ENCODE data around the gene HYOU1. TPM values are rescaled to one million over a fixed set of nuclear protein-coding genes. Genes with fewer than 3 reads are reported as not detected.
A peak's percentile ranks its signal among the peaks of the same experiment; 100 is the strongest.
"Not testable (repeated sequence)": the region's sequence is repeated elsewhere in the genome, so short reads cannot be mapped to it uniquely, and the experiment has no call there.

The HYOU1 gene
- polyA plus RNA-seq, 1 donor: 83.1 TPM

GRCh38 chr11:119023741-119024140 lies 33.3 kb downstream of the HYOU1 start:
- H3K27me3 ChIP-seq (ENCODE audit: control insufficient read depth, insufficient read depth, low read length): no peaks in the 10 kb centered on the region
- H3K36me3 ChIP-seq (ENCODE audit: control insufficient read depth, insufficient read depth, low read length): peaks cover 53% of the 10 kb centered on the region
- H3K9me3 ChIP-seq (ENCODE audit: control insufficient read depth, low read depth, low read length): no peaks in the 10 kb centered on the region
- H3K27ac ChIP-seq (ENCODE audit: low read length): no peak overlapping the region
- H3K4me3 ChIP-seq (ENCODE audit: low read length): no peak overlapping the region
- DNase-seq: no peak
- peaks cover 77% of the 10 kb centered on the region for H3K4me1 ChIP-seq (ENCODE audit: control insufficient read depth, insufficient read depth, low read length)

GRCh38 chr11:119021631-119022030 lies 35.4 kb downstream of the HYOU1 start:
- peaks cover 47% of the 10 kb centered on the region for H3K36me3 ChIP-seq (ENCODE audit: control insufficient read depth, insufficient read depth, low read length)
- WGBS (ENCODE audit: insufficient coverage, low lambda C conversion rate): 43% methylated on average over 1 of the region's 5 CpGs
- H3K27ac ChIP-seq (ENCODE audit: low read length): peak overlapping the region; percentile 34
- H3K4me1 ChIP-seq (ENCODE audit: control insufficient read depth, insufficient read depth, low read length): peaks cover 70% of the 10 kb centered on the region
- H3K4me3 ChIP-seq (ENCODE audit: low read length): no peak overlapping the region
- no peaks in the 10 kb centered on the region for H3K27me3 ChIP-seq (ENCODE audit: control insufficient read depth, insufficient read depth, low read length)
- no peaks in the 10 kb centered on the region for H3K9me3 ChIP-seq (ENCODE audit: control insufficient read depth, low read depth, low read length)
- peak in 1 of 2 donors; percentile 69 for DNase-seq

GRCh38 chr11:119019996-119020395 lies 37.0 kb downstream of the HYOU1 start:
- WGBS (ENCODE audit: insufficient coverage, low lambda C conversion rate): no CpG with 5 or more reads among the region's 2 CpGs
- Histone ChIP-seq H3K27ac (ENCODE audit: low read length) (peak overlapping the region; percentile 2), H3K9me3 (ENCODE audit: control insufficient read depth, low read depth, low read length) (no peaks in the 10 kb centered on the region), H3K4me1 (ENCODE audit: control insufficient read depth, insufficient read depth, low read length) (peaks cover 58% of the 10 kb centered on the region), H3K27me3 (ENCODE audit: control insufficient read depth, insufficient read depth, low read length) (no peaks in the 10 kb centered on the region), H3K4me3 (ENCODE audit: low read length) (peak overlapping the region; percentile 91), H3K36me3 (ENCODE audit: control insufficient read depth, insufficient read depth, low read length) (peaks cover 45% of the 10 kb centered on the region)
- peak in 1 of 2 donors; percentile 15 for DNase-seq

GRCh38 chr11:119018074-119018938 lies 38.7 kb downstream of the HYOU1 start, which contains the start of the genes RPS25 and TRAPPC4:
TSS of gene RPS25 (minus strand) at chr11:119018343. CDS start at chr11:119018284, 59 bp downstream.
TSS of gene TRAPPC4 (plus strand) at chr11:119018766. CDS start at chr11:119018796, 30 bp downstream.
- peak; percentile 96 to 99 for DNase-seq
- no peaks in the 10 kb centered on the region for H3K27me3 ChIP-seq (ENCODE audit: control insufficient read depth, insufficient read depth, low read length)
- peak within 1 kb of the TSS; percentile 97 for H3K27ac ChIP-seq (ENCODE audit: low read length)
- peaks cover 44% of the 10 kb centered on the region for H3K4me1 ChIP-seq (ENCODE audit: control insufficient read depth, insufficient read depth, low read length)
- H3K9me3 ChIP-seq (ENCODE audit: control insufficient read depth, low read depth, low read length): no peaks in the 10 kb centered on the region
- peak within 1 kb of the TSS; percentile 91 for H3K4me3 ChIP-seq (ENCODE audit: low read length)
- peaks cover 42% of the 10 kb centered on the region for H3K36me3 ChIP-seq (ENCODE audit: control insufficient read depth, insufficient read depth, low read length)
- WGBS (ENCODE audit: insufficient coverage, low lambda C conversion rate): no CpG with 5 or more reads among the region's 63 CpGs

- DNase-seq: peak in 1 of 2 donors; percentile 21
- H3K27me3 ChIP-seq (ENCODE audit: control insufficient read depth, insufficient read depth, low read length); H3K9me3 ChIP-seq (ENCODE audit: control insufficient read depth, low read depth, low read length): not testable (repeated sequence)
- Histone ChIP-seq H3K27ac (ENCODE audit: low read length) (peak overlapping the region; percentile 97), H3K4me3 (ENCODE audit: low read length) (peak overlapping the region; percentile 91), H3K36me3 (ENCODE audit: control insufficient read depth, insufficient read depth, low read length) (peaks cover 40% of the 10 kb centered on the region), H3K4me1 (ENCODE audit: control insufficient read depth, insufficient read depth, low read length) (peaks cover 35% of the 10 kb centered on the region)
- WGBS (ENCODE audit: insufficient coverage, low lambda C conversion rate): no CpG with 5 or more reads among the region's 10 CpGs
Measured at GRCh38 chr11:119017377-119017776, 39.6 kb downstream of the HYOU1 start.

- no peaks in the 10 kb centered on the region for H3K27me3 ChIP-seq (ENCODE audit: control insufficient read depth, insufficient read depth, low read length)
- H3K4me1 ChIP-seq (ENCODE audit: control insufficient read depth, insufficient read depth, low read length): peaks cover 26% of the 10 kb centered on the region
- peaks cover 44% of the 10 kb centered on the region for H3K36me3 ChIP-seq (ENCODE audit: control insufficient read depth, insufficient read depth, low read length)
- no peak overlapping the region for H3K4me3 ChIP-seq (ENCODE audit: low read length)
- no peaks in the 10 kb centered on the region for H3K9me3 ChIP-seq (ENCODE audit: control insufficient read depth, low read depth, low read length)
- DNase-seq: no peak
- 100% methylated on average over 4 of the region's 14 CpGs for WGBS (ENCODE audit: insufficient coverage, low lambda C conversion rate)
- H3K27ac ChIP-seq (ENCODE audit: low read length): no peak overlapping the region
Measured at GRCh38 chr11:119016216-119017009, 40.6 kb downstream of the HYOU1 start.

GRCh38 chr11:119015054-119015611 lies 41.9 kb downstream of the HYOU1 start:
- WGBS (ENCODE audit: insufficient coverage, low lambda C conversion rate): no CpG with 5 or more reads among the region's 8 CpGs
- H3K9me3 ChIP-seq (ENCODE audit: control insufficient read depth, low read depth, low read length): no peaks in the 10 kb centered on the region
- DNase-seq: no peak
- peaks cover 53% of the 10 kb centered on the region for H3K36me3 ChIP-seq (ENCODE audit: control insufficient read depth, insufficient read depth, low read length)
- H3K27me3 ChIP-seq (ENCODE audit: control insufficient read depth, insufficient read depth, low read length): no peaks in the 10 kb centered on the region
- H3K27ac ChIP-seq (ENCODE audit: low read length): no peak overlapping the region
- H3K4me3 ChIP-seq (ENCODE audit: low read length): no peak overlapping the region
- peaks cover 14% of the 10 kb centered on the region for H3K4me1 ChIP-seq (ENCODE audit: control insufficient read depth, insufficient read depth, low read length)

- peaks cover 59% of the 10 kb centered on the region for H3K36me3 ChIP-seq (ENCODE audit: control insufficient read depth, insufficient read depth, low read length)
- no peaks in the 10 kb centered on the region for H3K9me3 ChIP-seq (ENCODE audit: control insufficient read depth, low read depth, low read length)
- no CpG with 5 or more reads among the region's 17 CpGs for WGBS (ENCODE audit: insufficient coverage, low lambda C conversion rate)
- no peak overlapping the region for H3K4me3 ChIP-seq (ENCODE audit: low read length)
- peaks cover 9% of the 10 kb centered on the region for H3K4me1 ChIP-seq (ENCODE audit: control insufficient read depth, insufficient read depth, low read length)
- H3K27ac ChIP-seq (ENCODE audit: low read length): no peak overlapping the region
- no peaks in the 10 kb centered on the region for H3K27me3 ChIP-seq (ENCODE audit: control insufficient read depth, insufficient read depth, low read length)
- no peak for DNase-seq
Measured at GRCh38 chr11:119014209-119014924, 42.6 kb downstream of the HYOU1 start.

GRCh38 chr11:119012629-119013170 lies 44.3 kb downstream of the HYOU1 start:
- Histone ChIP-seq H3K4me3 (ENCODE audit: low read length) (no peak overlapping the region), H3K36me3 (ENCODE audit: control insufficient read depth, insufficient read depth, low read length) (peaks cover 62% of the 10 kb centered on the region), H3K27ac (ENCODE audit: low read length) (no peak overlapping the region), H3K4me1 (ENCODE audit: control insufficient read depth, insufficient read depth, low read length) (peaks cover 9% of the 10 kb centered on the region), H3K9me3 (ENCODE audit: control insufficient read depth, low read depth, low read length) (no peaks in the 10 kb centered on the region), H3K27me3 (ENCODE audit: control insufficient read depth, insufficient read depth, low read length) (no peaks in the 10 kb centered on the region)
- DNase-seq: no peak
- 96% methylated on average over 3 of the region's 3 CpGs for whole genome bisulfite sequencing (ENCODE audit: insufficient coverage, low lambda C conversion rate)
